LNCAP (cell line): Measurements from ENCODE around the gene SPATA13.

Experiments used
- TF ChIP-seq, protein P1 (sequence below): fragments of 450-650 bp; IDR thresholded peaks from 2 replicates; pipeline ENCODE4 v1.5.1; 2017; ENCODE audit warnings: mild to moderate bottlenecking

Gene SPATA13

DNA sequence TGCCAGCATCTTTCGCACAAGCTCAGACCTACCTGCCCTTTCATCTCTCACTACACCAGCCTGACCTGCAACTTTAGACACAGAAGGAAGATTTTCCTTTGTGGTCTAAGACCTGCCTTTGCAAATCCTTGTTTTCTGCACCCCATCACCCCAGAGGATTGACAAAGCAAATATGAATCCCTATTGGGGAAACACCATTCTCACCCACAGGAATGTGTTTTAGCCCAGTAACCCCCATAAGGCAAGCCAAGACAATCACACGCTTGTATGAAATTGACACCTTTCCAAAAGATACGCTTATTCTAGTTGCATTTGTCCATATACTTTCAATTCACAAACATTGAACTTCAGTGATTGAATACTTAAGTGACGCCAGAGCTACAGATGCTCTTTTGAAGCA lies 55.7 kb downstream of the SPATA13 start:
- TF ChIP-seq, protein P1, sequence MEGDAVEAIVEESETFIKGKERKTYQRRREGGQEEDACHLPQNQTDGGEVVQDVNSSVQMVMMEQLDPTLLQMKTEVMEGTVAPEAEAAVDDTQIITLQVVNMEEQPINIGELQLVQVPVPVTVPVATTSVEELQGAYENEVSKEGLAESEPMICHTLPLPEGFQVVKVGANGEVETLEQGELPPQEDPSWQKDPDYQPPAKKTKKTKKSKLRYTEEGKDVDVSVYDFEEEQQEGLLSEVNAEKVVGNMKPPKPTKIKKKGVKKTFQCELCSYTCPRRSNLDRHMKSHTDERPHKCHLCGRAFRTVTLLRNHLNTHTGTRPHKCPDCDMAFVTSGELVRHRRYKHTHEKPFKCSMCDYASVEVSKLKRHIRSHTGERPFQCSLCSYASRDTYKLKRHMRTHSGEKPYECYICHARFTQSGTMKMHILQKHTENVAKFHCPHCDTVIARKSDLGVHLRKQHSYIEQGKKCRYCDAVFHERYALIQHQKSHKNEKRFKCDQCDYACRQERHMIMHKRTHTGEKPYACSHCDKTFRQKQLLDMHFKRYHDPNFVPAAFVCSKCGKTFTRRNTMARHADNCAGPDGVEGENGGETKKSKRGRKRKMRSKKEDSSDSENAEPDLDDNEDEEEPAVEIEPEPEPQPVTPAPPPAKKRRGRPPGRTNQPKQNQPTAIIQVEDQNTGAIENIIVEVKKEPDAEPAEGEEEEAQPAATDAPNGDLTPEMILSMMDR, result no peak

DNA sequence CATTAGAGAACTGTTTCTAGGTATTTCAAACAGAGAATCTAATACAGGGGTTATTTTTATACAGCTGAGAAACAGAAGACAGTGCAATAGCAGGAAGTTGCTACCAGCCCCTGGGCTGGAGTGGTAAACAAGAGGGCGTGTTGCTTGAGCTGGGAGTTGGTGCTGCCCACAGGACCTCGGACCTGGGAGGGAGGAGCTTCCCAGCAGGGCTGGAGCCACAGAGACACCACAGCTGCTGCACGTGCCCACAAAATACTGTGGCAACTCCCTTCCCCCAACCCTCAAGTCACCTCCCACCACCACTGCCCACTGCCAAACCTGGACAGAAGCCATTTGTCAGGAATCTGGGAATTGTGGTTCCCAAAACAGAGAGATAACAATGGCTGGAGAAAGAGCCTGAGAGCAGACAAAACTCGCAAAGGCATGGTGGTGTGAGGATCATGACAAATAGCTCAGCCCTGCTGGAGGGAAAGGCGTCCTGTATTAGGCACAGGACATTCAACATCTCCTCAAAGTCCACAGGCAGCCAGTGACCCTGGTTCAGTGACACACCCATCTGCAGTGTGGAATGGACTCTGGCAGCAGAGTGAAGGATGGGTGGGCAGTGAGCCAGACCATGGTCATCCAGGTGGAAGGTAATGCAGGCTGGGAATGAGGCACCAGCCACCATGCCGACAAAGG lies 57.2 kb downstream of the SPATA13 start:
- TF ChIP-seq, protein P1, result no peak

DNA sequence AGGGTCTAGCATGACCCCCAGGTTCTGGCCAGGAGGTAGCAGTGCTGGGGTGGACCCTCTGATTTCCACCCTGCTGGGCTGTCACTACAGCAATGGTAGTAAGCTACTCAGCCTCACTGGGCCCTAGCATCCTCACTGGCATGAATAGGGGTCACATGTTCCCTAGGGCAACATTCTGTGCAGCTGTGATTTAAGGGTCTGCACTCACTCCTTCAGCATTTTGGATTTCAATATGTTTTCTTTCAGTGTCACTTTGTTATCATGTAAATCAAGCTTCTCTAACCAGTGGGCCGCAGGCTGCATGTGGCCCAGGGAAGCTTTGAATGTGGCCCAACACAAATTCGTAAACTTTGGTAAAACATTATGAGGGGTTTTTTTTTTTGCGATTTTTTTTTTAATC lies 57.8 kb downstream of the SPATA13 start:
- TF ChIP-seq, protein P1, result no peak

DNA sequence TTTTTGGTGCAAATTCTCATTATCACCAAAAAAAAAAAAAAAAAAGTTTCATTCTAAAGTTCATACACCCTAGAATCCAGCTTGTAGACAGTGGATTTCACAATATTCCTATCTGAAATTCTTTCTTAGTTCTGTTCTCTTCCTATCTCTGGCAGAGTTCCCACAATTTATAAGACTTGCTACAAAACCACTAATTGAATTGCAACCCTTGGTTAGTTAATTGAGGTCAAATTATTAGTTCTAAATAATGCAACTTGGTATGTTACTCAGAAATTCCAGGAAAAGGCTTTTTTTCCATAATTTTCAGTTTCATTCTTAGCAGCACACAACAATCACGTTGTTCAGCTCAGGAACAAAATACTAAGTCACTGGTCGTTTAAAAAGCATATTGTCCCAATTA lies 58.5 kb downstream of the SPATA13 start:
- TF ChIP-seq, protein P1, result no peak

DNA sequence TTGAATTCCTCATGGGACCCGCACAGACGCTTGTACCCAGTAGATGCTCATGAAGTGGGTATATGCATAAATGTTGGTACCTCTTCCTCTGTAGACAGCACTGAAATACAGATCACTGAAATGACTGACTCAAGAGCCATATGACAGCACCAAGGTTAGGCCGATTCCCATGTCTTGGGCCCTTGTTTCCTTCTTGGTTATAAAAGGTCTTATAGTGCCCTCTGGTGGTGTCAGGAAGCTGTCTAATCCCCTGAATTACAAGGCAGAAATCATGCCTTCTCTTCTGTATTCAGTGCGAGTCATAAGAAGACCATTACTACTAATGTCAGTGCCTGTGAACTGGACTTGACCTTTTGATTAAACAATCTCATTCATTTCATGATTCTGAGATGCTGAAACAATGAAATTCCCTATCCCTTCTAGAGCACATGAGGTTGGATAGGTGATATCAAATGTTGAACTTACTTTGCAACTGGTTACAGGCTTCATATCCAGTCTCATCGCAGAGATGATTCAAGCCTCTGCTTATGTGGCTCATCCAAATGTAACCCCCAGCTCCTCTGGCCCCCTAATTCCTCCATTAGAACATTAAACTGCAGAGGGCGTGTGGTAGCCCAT lies 59.7 kb downstream of the SPATA13 start:
- TF ChIP-seq, protein P1, result peak; percentile 69

DNA sequence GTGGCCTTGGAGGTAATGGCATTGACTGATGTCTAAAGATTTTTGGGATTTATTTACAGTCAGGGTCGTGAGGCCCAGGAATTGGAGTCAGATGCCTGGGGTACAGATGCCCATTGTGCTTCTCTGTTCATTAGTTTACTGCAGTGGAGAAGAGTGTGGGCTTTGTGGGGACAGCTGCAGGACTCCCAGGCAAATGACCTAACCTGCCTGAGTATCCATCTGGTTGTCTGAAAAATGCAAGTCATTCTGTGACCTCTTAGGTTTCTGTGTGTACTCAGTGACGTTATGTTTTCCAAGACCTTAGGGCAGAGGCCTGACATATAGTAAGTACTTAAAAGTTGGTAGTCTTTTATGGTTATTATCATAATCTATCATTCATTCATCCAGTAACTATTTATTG lies 60.5 kb downstream of the SPATA13 start:
- TF ChIP-seq, protein P1, result no peak

DNA sequence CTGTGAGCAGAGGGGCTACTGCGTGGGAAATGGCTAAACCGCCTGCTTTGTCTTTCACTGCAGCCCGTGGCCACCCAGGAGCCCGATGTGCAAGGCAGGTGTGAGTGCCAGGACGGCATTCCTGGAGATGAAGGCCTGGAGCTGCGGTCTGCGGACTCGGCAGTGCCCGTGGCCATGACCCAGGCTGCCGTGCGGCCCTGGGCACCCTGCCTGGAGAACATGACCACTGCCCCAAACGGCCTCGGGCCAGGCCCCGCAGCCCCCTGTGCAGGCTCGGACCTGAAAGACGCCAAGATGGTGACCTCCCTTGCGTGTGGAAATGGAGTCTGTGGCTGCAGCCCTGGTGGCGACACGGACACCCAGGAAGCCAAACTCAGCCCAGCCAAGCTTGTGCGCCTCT lies 62.2 kb downstream of the SPATA13 start:
- TF ChIP-seq, protein P1, result no peak
